AG04450 (cell line): Measurements from ENCODE around the gene CFAP210. TPM values are rescaled to one million over a fixed set of nuclear protein-coding genes. Genes with fewer than 3 reads are reported as not detected.

ENCODE experiments used
- CTCF ChIA-PET: fragments of 300-600, 350-600 bp; formaldehyde crosslinking; extraction: SDS; loops from one replicate; lab custom pipeline; 2022; ENCODE audit warnings: antibody characterized with exemption, inconsistent platforms; lab: Charles Lee
- POLR2A ChIA-PET: fragments of 350-600 bp; formaldehyde crosslinking; extraction: SDS; loops from one replicate; lab custom pipeline; 2021; ENCODE audit warnings: antibody characterized with exemption, inconsistent platforms; lab: Yijun Ruan, JAX
- DNase-seq: peaks from one replicate; pipeline ENCODE4 v3.0.0-alpha.2; 2011; ENCODE audit warnings: low read depth, low spot score
- H3K27ac ChIP-seq: one replicate; pipeline ENCODE4 v1.5.1; 2012; ENCODE audit warnings: low read depth, low read length, control low read depth
- H3K27me3 ChIP-seq: one replicate; pipeline ENCODE4 v1.6.0; 2012; ENCODE audit warnings: low read length; ENCODE audit not compliant: control insufficient read depth, insufficient read depth
- H3K4me3 ChIP-seq: 2 replicates; pipeline ENCODE4 v1.5.1; 2011; ENCODE audit warnings: mild to moderate bottlenecking, low read depth, low read length, control low read depth
- H3K9me3 ChIP-seq: 2 replicates; pipeline ENCODE4 v1.5.1; 2012; ENCODE audit warnings: low read length; ENCODE audit not compliant: control insufficient read depth, insufficient read depth
- polyA plus RNA-seq: library from polyadenylated mRNA; depleted of rRNA; stranded (reverse); fragments of >200 nt; gene quantifications from 2 replicates; pipeline ENCODE4 v1.2.3, GENCODE V29; 2011
- TF ChIP-seq, protein P1 (sequence below): IDR thresholded peaks from 2 replicates; pipeline ENCODE4 v1.5.1; 2011; ENCODE audit warnings: low read depth, low read length, control low read depth, inconsistent platforms

CFAP210 gene
- polyA plus RNA-seq, 1 experiment = not detected

DNA sequence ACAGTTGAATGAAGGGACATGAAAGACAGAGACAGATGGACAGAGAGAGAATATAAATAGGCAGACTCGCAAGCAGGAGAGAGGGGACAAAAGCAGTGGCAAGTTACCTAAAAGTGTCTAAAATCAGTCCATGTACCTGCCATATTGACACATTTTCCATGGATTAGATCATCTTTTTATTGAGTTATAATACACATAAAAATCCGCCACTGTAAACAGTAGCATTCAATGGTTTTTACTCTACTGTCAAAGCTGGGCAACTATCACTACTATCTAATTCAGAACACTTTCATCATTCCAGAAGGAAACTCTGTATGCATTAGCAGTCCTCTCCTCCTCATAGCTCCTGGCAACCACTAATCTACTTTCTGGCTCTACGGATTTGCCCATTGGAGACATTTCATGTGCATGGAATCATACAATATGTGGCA is 10.1 kb downstream of the CFAP210 start:
- H3K4me3 ChIP-seq = no peak overlapping the region
- no peaks in the 10 kb centered on the region for H3K27me3 ChIP-seq
- TF ChIP-seq, protein P1, sequence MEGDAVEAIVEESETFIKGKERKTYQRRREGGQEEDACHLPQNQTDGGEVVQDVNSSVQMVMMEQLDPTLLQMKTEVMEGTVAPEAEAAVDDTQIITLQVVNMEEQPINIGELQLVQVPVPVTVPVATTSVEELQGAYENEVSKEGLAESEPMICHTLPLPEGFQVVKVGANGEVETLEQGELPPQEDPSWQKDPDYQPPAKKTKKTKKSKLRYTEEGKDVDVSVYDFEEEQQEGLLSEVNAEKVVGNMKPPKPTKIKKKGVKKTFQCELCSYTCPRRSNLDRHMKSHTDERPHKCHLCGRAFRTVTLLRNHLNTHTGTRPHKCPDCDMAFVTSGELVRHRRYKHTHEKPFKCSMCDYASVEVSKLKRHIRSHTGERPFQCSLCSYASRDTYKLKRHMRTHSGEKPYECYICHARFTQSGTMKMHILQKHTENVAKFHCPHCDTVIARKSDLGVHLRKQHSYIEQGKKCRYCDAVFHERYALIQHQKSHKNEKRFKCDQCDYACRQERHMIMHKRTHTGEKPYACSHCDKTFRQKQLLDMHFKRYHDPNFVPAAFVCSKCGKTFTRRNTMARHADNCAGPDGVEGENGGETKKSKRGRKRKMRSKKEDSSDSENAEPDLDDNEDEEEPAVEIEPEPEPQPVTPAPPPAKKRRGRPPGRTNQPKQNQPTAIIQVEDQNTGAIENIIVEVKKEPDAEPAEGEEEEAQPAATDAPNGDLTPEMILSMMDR = no peak
- H3K9me3 ChIP-seq = no peaks in the 10 kb centered on the region
- CTCF ChIA-PET = interaction anchor here (1.5 kb wide), 1 partner anchor 10 kb away, joined by 4 read pairs; no protein-coding TSS in a partner anchor
- POLR2A ChIA-PET = no interaction called here
- no peak for DNase-seq
- H3K27ac ChIP-seq = no peak overlapping the region

DNA sequence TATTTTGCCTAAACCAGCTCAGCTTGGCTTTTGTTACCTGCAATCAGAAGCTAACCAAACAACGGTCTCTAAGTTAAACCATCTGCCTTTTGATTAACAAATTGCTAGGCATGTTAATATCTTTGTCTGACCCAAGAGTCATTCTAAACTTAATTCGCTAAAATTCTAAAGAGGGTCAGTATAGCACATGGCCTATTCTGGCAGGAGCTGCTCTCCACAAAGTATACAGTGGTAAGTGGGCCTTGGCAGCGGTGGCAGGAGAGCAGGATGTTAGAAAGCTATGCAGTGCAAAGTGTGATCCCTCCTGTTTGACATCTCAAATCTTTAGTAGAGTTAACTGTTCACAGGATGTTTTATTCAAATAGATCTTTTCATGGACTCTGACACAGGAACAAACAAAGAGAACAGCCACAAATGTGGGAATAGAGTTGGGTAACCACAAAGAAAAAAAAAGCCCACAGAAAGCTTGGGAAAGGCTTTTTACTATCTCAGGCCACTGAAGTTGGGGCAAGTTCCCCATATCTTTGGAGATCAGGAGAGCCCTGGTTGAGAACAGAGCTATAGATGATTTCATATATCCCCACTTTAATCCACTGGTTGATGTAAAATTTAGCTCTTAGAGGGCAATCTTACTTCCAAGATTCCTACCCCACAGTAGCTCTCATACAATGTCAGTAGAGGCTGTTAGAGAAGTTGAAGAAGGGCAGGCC is 10.6 kb downstream of the CFAP210 start:
- TF ChIP-seq, protein P1 = no peak
- no peaks in the 10 kb centered on the region for H3K27me3 ChIP-seq
- no peak overlapping the region for H3K27ac ChIP-seq
- ChIA-PET CTCF (interaction anchor here (1.5 kb wide), 1 partner anchor 9 kb away, joined by 4 read pairs; no protein-coding TSS in a partner anchor), POLR2A (no interaction called here)
- no peaks in the 10 kb centered on the region for H3K9me3 ChIP-seq
- H3K4me3 ChIP-seq = no peak overlapping the region
- DNase-seq = no peak

DNA sequence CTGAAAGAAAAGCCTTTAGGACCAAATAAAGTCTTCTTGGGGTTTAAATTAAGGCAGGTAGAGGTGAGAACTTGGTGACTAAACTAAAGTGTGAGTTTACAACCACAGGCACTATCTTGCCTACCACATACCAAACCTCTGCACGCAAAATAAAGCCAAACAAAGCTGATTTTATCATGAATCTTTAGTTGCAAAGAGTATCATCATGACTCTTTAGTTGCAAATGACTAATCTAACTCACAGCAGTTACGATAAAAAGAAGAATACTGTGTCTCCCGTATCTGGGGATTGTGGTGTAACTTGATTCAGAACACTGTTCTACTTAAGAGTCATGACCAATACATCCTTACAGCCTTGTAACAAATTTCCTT is 11.2 kb downstream of the CFAP210 start:
- Histone ChIP-seq H3K9me3 (no peaks in the 10 kb centered on the region), H3K27ac (no peak overlapping the region), H3K4me3 (no peak overlapping the region), H3K27me3 (no peaks in the 10 kb centered on the region)
- ChIA-PET CTCF (interaction anchor here (1.5 kb wide), 1 partner anchor 9 kb away, joined by 4 read pairs; no protein-coding TSS in a partner anchor), POLR2A (no interaction called here)
- TF ChIP-seq, protein P1 = no peak
- DNase-seq = no peak

DNA sequence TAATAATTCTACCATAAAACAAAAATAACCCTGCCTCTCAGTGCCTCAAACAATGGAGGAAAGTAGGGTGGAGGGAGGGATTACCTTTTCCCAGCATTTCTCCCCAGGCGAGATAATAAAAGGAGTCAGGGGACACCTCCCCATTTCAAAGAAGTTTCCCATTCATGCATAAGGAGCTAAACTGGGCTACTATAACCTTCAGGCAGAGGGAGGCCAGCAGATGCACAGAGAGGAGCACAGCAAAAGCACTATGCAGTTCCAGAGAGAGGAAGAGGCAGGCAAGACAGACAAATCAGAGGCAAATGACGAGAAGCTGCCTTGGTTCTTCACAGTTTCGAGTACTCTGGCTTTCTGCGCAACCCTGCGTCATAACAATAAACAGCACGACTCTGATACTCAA is 17.4 kb downstream of the CFAP210 start:
- DNase-seq = no peak
- no peak overlapping the region for H3K4me3 ChIP-seq
- H3K9me3 ChIP-seq = no peaks in the 10 kb centered on the region
- ChIA-PET POLR2A (no interaction called here), CTCF (no interaction called here)
- TF ChIP-seq, protein P1 = no peak
- H3K27ac ChIP-seq = no peak overlapping the region
- no peaks in the 10 kb centered on the region for H3K27me3 ChIP-seq

DNA sequence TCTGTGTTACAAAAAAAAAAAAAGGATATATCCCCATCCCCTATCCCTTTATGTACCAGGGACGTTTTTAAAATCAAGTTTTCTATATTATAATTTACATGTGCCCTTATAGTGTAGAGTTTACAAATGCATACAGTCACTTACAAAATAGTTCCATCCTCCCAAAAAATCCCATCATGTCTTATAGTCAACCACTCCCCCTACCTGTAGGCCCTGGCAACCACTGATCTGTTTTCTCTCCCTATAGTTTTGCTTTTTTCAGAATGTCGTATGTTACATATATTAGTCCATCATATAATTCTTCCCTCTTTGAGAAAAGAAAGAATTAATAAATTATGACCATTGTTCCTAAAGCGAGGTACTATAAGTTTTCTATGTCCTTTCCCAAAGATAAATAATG is 17.8 kb downstream of the CFAP210 start:
- H3K4me3 ChIP-seq = no peak overlapping the region
- H3K27me3 ChIP-seq = no peaks in the 10 kb centered on the region
- no peak overlapping the region for H3K27ac ChIP-seq
- TF ChIP-seq, protein P1 = no peak
- ChIA-PET POLR2A (no interaction called here), CTCF (no interaction called here)
- no peaks in the 10 kb centered on the region for H3K9me3 ChIP-seq
- no peak for DNase-seq
